ENCODE measurements around the gene GOLIM4. TPM values are rescaled to one million over a fixed set of nuclear protein-coding genes. Genes with fewer than 3 reads are reported as not detected.
A peak's percentile ranks its signal among the peaks of the same experiment; 100 is the strongest.

GOLIM4 gene
- total RNA-seq, 2 donors from 2014 or later: 95.4 to 97.6 TPM

GRCh38 chr3:168054447-168054846 lies 41.3 kb downstream of the GOLIM4 start:
- intact Hi-C loops (cut with DNase I, micrococcal nuclease): no loop called here
- no peak for DNase-seq
- ATAC-seq: no peak

- ATAC-seq (no peak), DNase-seq (no peak)
- intact Hi-C loops (cut with DNase I, micrococcal nuclease): no loop called here
Measured at GRCh38 chr3:168053115-168053514, 42.6 kb downstream of the GOLIM4 start.

GRCh38 chr3:168052515-168052914 lies 43.2 kb downstream of the GOLIM4 start:
- no peak for DNase-seq
- no peak for ATAC-seq
- intact Hi-C loops (cut with DNase I, micrococcal nuclease): no loop called here

- DNase-seq (no peak), ATAC-seq (peak; percentile 42)
- intact Hi-C loops (cut with DNase I, micrococcal nuclease): no loop called here
Measured at GRCh38 chr3:168051531-168052471, 43.9 kb downstream of the GOLIM4 start.

GRCh38 chr3:168051070-168051469 lies 44.7 kb downstream of the GOLIM4 start:
- DNase-seq: no peak
- no peak for ATAC-seq
- intact Hi-C loops (cut with DNase I, micrococcal nuclease): no loop called here

GRCh38 chr3:168049367-168049974 lies 46.3 kb downstream of the GOLIM4 start:
- peak; percentile 44 for ATAC-seq
- DNase-seq: no peak
- intact Hi-C loops (cut with DNase I, micrococcal nuclease): loop anchor here in 1 of 2 donors (5.0 kb wide), 1 partner anchor 118 kb away; no protein-coding TSS in a partner anchor

GRCh38 chr3:168048414-168049330 lies 47.1 kb downstream of the GOLIM4 start:
- peak; percentile 46 for ATAC-seq
- intact Hi-C loops (cut with DNase I, micrococcal nuclease): loop anchor here in 1 of 2 donors (5.0 kb wide), 1 partner anchor 119 kb away; no protein-coding TSS in a partner anchor
- peak in 1 of 2 donors; percentile 23 for DNase-seq

- ATAC-seq: no peak
- no peak for DNase-seq
- intact Hi-C loops (cut with DNase I, micrococcal nuclease): loop anchor here (1.0 to 5.0 kb wide), 2 partner anchors 117 to 119 kb away; no protein-coding TSS in a partner anchor
Measured at GRCh38 chr3:168047936-168048335, 47.8 kb downstream of the GOLIM4 start.

- intact Hi-C loops (cut with DNase I, micrococcal nuclease): loop anchor here (1.0 to 5.0 kb wide), 2 partner anchors 118 to 120 kb away; no protein-coding TSS in a partner anchor
- no peak for DNase-seq
- peak; percentile 75 for ATAC-seq
Measured at GRCh38 chr3:168047190-168047795, 48.4 kb downstream of the GOLIM4 start.

GRCh38 chr3:168044049-168044448 lies 51.7 kb downstream of the GOLIM4 start:
- ATAC-seq: no peak
- intact Hi-C loops (cut with DNase I, micrococcal nuclease): no loop called here
- no peak for DNase-seq

- peak; percentile 78 for ATAC-seq
- no peak for DNase-seq
- intact Hi-C loops (cut with DNase I, micrococcal nuclease): no loop called here
Measured at GRCh38 chr3:168040607-168041208, 55.0 kb downstream of the GOLIM4 start.

- intact Hi-C loops (cut with DNase I, micrococcal nuclease): no loop called here
- ATAC-seq (no peak), DNase-seq (no peak)
Measured at GRCh38 chr3:168037020-168037419, 58.7 kb downstream of the GOLIM4 start.

- ATAC-seq: no peak
- no peak for DNase-seq
- intact Hi-C loops (cut with DNase I, micrococcal nuclease): no loop called here
Measured at GRCh38 chr3:168036619-168037018, 59.1 kb downstream of the GOLIM4 start.

GRCh38 chr3:168034152-168034928 lies 61.4 kb downstream of the GOLIM4 start:
- ATAC-seq (no peak), DNase-seq (no peak)
- intact Hi-C loops (cut with DNase I, micrococcal nuclease): no loop called here

GRCh38 chr3:168030577-168030976 lies 65.1 kb downstream of the GOLIM4 start:
- ATAC-seq (no peak), DNase-seq (no peak)
- intact Hi-C loops (cut with DNase I, micrococcal nuclease): no loop called here

- intact Hi-C loops (cut with DNase I, micrococcal nuclease): no loop called here
- DNase-seq: no peak
- no peak for ATAC-seq
Measured at GRCh38 chr3:168029705-168030104, 66.0 kb downstream of the GOLIM4 start.

- ATAC-seq: no peak
- no peak for DNase-seq
- intact Hi-C loops (cut with DNase I, micrococcal nuclease): no loop called here
Measured at GRCh38 chr3:168028086-168028485, 67.6 kb downstream of the GOLIM4 start.

Data from left colon (tissue), 2 donors.